Stimulated activated CD8-positive, alpha-beta memory T cell treated with anti-CD3 and anti-CD28 coated beads, Interleukin-4, amount 100 ng/mL, for 4 hours (primary cell): ENCODE data around the gene CBFA2T3.

Source experiments
- DNase-seq, 2 donors: peaks; one replicate each; pipeline ENCODE4 v3.0.0-alpha.2; 2020; ENCODE audit warnings: low read depth in 2 of 2, low spot score in 1 of 2

CBFA2T3 gene

DNA sequence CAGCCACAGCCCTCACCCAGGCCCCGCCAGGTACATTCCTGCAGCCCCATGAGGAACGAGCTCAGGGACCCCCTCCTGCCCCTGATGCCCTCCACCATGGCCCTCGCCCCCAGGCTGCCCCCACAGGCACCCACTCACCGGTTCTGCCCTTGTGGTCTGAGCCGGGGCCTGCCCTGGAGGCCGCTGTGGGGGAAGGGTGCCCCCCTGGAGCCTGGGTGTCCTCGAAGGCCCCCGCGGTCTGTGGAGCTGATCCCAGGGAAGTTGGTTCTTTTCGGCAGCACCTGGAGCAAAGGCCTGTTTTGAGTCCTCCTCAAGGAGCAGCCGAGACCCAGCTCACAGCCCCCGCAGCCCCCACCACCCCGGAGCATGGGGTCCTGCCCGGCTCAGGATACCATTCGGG, 112.9 kb downstream of the CBFA2T3 start:
- DNase-seq: no peak

DNA sequence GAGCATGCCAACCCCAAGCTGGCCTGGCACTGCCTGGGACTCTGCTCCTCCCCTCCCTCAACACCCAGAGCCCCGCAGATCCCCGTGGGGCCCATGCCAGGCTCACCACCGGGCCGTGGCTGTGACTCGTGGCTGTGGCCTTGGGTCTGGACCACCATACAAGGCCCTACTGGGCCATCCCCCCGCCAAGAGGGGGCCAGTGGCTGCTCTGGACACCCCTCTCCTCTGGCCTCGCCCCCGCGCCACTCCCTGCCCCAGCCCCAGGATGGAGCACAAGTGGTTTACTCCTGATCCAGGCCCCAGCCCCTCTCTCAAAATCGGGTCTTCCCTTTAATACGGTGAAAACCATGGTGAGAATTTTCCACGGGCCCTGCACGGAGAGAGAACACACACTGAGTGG, 113.6 kb downstream of the CBFA2T3 start:
- no peak for DNase-seq

DNA sequence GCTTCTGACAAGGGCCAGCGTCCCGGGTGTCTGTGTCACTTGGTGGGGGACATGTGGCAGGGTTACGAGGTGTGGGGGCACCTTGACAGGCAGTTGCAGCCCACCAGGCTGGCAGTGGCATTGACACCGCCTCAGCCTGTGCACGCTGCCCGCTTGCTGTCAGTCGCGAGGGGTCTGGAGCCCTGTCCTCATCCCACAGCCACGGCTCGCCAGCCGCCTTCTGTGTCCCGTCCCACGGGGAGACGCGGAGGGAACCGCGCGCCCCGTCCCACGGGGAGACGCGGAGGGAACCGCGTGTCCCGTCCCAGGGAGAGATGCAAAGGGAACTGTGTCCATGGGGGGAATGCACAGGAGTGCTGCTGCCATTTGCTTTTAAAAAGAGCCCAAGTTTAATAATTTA, 114.0 kb downstream of the CBFA2T3 start:
- no peak for DNase-seq

DNA sequence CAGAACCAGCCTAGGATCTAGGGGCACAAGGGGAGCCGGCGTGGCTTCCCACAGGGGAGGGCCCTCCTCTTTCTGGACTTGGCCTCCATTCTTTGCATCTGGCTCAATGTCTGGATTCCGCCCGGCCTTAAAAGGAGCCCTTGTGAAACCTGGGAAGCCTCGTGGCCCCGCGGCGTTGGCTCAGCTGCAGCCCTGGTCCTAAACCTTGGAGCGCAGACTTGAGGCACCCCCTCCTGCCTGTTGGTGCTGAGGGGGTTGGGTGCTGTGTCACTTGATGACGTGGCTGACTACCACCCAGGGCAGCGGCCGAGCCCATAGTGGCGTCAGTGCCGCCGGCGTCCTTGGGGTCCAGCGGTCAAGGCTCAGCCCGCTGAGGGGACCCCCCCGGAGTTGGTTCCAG, 115.6 kb downstream of the CBFA2T3 start:
- DNase-seq: no peak

DNA sequence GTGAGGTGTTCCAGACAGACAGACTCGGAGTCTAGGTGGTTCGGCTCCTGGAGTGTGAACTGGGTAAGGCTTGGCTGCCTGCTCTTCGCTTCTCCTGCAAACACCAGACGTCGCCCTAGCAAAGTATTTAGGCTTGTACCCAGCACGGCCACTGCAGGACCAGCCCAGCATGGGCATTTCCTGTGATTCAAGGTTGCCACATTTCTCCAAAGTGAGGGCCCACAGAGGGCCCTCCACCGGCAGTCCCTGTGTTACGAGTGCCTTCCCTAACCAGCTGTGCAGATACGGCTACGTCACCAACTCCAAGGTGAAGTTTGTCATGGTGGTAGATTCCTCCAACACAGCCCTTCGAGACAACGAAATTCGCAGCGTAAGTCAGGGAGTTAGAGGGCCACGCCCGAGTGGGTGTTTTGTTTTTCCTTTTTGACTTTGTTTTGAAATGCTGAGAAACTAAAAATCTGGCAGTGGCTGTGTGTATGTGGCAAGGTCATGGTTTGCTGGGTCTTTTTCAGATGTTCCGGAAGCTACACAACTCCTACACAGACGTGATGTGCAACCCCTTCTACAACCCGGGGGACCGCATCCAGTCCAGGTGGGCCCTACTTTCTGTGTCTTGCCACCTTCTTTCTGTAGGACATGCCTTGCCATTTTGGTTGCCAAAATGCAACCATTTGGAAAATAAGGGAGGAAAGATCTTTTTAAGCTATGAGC, 117.5 kb downstream of the CBFA2T3 start:
- DNase-seq: no peak

DNA sequence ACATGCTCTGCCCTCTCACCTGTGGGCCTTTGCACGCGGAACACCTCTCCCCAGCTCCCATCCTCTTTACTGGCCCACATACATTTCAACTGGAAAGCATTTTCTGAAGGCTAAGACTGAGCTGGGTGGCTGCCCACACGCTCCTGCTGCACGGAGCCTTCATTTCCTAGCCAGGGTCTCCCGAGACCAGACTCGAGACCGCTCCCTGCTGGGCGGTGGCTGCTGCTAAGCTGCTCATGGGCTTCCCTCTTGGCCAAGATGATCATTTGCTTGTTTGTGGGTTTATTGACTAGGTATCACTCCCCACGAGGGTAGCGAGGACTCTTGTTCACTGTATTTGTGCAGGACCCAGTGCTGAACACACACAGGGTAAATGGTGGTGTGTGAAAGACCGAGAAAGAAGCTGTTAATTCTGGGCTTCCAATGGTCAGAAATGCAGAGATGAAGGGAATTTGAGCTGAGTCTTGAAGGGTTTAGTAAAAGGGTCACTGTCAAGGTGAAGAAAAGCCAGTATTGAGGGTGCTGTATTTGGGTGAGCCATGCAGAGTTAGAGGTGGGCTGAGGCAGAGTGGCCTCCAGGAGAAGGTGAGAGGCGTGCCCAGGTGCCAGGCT, 119.2 kb downstream of the CBFA2T3 start:
- peak; percentile 38 to 55 for DNase-seq

DNA sequence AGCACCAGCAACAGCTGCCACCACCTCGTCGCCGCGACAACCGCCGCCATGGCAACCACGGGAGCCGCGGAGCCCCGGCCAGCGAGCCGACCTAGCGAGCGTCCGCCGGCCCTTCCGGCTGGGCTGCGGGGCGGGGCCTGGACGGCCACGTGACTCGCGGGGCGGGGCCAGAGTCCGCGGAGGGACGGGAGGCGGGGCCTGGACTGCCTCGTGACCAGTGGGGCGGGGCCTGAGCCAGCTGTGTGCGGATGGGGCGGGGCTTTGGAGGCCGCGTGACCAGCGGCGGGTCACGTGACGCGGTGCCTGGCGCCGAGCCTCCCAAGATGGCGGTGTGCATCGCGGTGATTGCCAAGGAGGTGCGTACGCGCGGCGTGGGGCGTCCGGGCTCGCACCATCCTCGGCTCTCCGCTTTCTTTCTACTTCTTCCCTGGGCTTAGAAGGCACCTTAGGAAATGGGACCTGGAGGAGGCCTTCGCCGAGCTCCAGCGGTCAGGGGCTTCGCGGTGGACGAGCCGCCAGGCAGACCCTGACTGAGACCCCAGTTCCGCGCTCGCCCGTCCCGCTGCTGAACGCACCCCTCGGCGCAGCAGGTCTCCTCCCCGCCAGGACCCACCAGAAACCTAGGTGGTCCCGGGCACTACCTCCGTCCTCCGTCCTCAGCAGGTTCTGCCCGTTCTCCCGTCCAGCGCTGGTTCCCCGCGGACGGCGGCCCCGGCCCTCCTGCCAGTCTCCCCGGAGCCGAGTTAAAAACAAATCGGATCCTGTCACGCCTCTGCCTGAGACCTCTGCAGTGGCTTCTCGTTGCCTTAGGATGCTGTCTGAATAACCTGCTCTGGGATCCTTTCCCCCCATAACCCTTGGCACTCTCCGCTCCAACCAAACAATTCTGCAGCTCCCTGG, 119.9 kb downstream of the CBFA2T3 start, which contains the start of the genes GALNS and TRAPPC2L:
Gene GALNS, minus strand, starts transcription at position 120 of the 900 bp plus-strand sequence. Its CDS starts 70 bp downstream, at position 50.
Gene TRAPPC2L, plus strand, starts transcription at position 300 of the 900 bp plus-strand sequence. Its CDS starts 24 bp downstream, at position 324.
- peak; percentile 97 to 99 for DNase-seq

DNA sequence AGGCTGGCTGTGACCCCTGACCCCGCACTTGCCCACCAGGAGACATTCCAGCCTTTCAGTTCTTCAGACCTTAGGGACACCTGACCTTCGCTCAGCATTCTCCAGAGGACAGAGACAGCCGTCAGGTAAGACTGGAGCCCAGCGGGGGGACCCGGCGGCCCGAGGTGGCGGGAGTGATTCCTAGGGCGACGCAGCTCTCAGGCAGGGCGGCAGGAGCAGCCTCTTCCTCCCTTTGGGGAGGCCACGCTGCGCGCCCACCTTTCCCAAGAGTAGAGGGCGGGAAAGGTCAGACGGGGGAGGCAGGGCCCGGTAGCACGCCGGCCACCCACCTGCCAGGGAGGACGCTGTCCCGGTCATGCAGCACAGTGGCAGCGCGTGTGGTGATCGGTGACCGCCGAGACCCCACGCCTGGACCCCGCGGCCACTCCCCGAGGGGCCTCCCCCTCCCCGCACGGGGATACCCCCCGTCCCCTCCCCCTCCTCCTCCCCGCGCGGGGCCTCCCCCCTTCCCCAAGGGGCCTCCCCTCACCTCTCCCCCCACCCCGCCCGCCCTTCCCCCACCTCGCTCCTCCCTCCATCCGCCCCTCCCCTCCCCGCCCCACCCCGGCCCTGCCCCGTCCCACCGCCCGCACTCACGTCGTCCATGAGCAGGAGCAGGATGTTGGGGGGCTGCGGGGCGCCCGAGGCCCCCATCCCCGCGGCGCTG, 120.7 kb downstream of the CBFA2T3 start:
- no peak for DNase-seq

DNA sequence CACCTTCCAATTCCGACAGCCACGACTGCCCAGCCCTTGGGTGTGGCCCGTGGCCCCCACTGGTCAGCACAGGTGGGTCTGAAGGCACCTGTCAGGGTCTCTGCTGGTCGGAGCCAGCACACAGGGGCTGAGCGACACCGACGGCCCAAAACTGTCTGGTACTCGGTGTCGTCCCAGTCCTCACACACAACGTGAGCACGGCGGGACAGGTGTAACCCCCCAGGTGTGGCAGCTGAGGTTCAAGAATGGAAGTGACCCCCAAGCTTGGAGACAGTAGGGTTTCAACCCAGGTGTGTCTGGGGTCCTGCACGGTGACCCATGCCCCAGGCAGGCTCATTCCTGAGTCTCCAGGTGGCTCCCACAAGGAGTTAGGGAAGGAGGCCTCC, 121.3 kb downstream of the CBFA2T3 start:
- no peak for DNase-seq

DNA sequence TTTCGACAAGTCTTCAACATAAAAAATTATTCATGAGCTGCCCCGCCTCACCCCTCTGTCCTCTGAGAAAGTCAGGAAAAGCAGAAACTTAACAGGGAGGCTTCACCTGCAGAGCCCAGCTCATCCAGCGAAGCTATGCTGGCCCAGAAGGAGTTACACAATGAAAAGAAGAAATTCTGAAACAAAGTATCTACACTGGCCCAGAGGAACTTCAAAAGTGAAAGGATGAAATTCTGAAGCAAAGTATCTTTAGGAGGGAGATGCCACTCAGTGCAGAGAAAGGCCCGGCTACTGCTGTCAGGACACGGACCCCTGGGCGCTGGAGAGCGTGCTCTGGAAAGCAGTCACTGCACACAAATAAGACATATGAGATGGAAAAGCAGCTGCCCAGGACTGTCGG, 121.8 kb downstream of the CBFA2T3 start:
- no peak for DNase-seq

DNA sequence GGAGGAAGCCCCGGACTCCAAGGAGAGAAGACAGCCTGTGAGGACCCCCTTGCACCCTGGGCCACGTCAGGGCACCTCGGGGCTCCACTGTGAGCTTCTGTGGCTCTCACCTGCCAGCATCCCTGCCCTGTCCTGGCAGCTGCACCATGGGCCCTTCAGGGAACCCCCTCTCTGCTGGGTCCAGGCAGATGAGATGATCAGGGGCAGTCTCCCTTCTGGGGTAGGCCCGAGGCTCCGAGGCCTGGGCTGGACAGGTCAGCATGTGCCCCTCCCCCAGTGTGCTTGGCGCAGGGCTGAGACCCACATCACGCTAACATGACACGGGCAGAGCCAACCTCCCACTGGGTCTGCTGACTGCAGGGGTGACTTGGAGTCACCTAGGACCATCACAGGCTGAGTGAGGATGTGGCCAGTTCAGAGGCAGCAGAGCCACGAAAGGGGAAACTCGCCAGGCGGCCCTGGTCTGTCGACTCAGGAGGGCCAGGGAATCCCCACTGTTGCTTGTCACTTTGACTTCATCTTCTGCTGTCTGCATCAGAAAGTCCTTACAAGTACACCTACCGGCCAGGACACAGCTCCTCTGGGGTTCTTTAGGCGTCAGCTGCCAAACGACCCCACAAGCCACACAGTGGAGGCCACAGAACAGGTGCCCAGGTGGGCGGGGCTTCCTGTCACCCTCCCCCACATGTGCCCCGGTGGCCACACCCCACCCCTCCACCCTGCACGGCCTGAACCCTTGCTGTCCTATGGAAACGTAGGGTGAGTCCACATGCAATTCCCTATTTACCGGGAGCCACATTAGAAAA, 122.5 kb downstream of the CBFA2T3 start:
- no peak for DNase-seq

DNA sequence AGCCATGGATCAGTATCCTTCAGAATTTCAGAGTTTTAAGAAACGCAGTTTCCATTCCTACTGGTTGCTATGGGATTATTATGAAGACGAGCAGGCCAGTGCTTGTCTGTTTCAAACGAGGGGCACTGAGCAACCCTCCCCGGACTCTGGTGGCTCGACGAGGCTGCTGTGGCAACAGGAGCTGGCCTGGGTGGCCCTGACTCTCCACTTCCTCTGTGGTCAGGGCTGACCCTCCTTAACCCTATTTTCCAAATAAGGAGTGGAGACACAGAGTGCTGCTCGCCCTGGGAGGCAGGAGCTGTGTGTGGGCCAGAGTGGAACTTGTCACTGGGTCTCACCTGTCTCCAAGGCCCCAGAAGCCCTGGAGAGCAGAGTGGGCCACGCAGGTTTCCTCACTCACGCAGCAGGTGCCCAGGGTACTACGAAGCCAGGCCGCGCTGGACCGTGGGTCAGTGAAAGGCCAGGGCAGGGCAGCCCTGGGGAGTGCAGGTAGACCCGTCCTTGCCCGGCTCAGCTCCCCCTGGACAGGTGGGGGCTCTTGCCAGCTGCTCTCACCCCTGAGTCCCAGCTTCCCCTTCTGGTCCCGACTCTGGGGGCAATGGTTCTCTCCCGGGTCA, 123.6 kb downstream of the CBFA2T3 start:
- DNase-seq: no peak

DNA sequence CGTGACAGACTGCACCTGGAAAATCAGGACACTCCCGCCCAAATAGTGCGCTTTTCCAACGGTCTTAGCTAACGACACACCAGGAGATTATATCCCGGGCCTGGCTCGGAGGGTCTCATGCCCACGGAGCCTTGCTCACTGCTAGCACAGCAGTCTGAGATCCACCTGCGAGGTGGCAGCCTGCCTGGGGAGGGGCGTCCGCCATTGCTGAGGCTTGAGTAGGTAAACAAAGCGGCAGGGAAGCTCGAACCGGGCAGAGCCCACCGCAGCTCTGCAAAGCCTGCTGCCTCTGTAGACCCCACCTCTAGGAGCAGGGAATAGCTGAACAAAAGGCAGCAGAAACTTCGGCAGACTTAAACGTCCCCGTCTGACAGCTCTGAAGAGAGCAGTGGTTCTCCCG, 125.4 kb downstream of the CBFA2T3 start:
- no peak for DNase-seq

DNA sequence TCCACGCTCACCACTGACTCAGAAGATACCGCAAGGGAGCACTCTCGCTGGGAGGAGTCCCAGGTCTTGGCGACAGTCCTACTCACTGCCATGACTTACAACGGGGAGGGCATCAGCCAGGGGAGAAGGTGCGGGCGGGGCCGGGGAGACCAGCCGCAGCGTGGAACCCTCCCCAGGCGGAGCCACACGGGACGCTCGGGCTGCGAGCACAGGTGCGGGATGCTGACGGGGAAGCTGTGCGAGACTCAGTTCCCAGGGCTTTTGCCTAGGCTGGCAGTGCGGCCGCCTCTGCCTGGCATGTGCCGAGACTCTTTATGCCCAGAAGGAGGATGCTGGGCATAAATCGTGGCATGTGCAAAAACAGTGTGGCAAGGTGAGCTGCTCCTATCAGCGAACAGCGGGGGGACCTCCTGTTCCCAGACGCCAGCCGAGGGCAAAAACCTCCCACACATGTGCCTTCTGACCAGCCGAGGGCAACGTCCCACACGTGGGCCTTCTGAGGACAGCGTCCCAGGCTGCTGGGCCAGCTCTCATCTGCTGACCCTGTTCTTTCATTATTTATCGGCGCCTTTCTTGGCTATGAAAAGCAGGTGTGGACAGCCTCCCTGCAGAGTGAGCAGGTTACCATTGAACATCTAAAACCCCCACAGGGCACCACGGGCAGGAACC, 126.3 kb downstream of the CBFA2T3 start:
- no peak for DNase-seq

DNA sequence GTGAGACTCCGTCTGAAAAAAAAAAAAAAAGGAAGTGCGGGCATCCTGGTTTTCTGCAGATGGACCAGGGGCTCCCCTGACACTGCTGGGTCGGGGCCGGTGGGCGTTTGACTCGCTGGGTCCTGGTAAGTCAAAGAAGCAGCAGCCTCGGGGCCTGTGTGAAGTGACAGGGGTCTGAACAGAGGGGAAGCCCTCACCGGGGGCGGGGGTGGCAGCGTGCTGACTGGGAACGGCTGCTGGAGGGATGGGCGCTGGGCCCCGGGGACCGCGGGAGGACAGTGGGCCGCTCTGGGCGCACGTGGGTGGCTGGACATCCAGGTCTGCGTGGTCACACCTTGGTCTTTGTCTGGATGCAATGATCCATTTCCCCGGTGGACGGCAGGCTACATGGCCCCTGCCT, 128.4 kb downstream of the CBFA2T3 start:
- DNase-seq: no peak

DNA sequence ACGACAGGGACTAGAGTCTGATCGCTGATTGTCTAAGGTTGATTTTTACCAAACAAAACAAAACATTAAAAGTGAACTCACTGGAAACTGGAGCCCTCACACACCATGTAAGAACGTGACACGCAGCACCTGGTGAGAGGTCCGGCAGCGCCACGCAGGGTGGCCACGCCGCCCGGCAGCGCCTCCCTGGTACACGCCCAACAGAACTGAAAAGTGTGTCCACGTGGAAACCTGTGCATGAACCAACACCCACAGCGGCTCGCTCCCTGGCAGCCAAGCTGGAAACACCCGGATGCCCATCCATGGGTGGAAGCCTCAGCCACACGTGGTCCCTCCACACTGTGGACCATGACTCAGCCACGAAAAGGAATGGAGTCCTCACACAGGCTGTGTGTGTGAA, 129.4 kb downstream of the CBFA2T3 start:
- DNase-seq: no peak

DNA sequence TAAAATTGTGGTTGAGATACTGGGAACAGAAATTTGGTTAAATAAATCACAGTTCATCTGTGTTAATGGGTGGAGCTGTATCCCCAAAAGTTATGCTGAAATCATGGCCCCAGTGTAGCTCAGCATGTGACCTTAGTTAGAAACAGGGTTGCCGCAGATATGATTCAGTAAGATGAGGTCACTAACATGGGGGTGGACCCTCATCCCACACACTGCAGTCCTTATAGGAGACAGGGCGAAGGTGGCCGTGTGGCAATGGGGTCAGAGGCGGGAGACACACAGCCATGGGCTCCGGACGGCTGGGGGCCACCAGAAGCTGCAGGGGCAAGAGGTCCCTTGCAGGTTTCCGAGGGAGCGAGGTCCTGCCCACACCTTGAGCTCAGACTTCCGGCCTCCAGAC, 130.9 kb downstream of the CBFA2T3 start:
- no peak for DNase-seq

DNA sequence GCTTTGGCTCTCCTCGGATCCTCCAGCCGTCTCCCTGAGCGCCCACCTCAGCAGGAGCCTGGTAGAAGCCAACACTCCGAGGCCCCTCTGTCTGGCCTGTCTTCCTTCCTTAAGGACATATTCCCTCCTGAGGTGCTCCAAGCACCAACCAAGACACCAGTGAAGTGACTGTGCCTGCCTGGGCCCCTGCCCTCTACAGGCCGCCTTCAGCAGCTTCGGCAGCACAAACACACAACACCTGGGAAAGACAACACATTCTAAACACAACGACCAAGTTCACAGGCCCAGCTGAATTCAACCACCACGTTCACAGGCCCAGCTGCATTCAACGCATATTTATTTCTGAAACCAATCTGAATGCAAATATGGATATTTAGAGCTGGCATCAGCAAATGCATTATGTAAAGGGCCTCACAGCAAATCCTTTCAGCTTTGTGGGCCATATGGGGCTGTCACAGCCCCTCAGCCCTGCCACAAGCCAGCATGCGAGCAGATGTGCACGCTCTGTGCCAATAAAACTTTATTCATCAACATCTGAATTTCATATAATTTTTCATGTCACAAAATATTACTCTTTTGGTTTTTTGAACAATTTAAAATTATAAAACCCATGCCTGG, 132.5 kb downstream of the CBFA2T3 start:
- DNase-seq: no peak

DNA sequence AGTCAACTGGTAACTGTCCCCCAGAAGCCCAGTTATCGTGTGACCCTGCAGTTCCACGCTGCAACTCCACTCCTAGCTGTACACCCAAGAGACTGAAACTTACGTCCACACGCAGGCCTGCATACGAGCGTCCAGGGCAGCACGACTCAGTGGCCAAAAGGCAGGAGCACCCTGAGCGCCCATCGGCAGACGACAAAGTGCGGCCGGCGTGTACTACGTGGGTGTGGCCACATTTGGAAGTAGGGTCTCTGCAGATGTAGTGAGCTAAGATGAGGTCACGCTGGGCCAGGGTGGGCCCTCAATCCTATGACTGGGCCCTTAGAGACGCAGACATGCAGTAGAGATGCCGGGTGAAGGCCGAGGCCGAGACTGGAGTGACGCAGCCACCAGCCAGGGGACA, 133.8 kb downstream of the CBFA2T3 start:
- no peak for DNase-seq
